Caco-2 (cell line): Measurements from ENCODE around the gene GRIA3. TPM values are rescaled to one million over a fixed set of nuclear protein-coding genes. Genes with fewer than 3 reads are reported as not detected.

ENCODE experiments used
- BruUV-seq: library from RNA; stranded (reverse); fragments of 400-500 nt; replicated peaks from 2 replicates; lab custom pipeline; 2021; lab: Mats Ljungman, UMichigan
- CTCF ChIA-PET: fragments of 300-600 bp; sonication (Branson Sonifier 250); formaldehyde crosslinking; loops from one replicate; lab custom pipeline; 2022; ENCODE audit warnings: antibody characterized with exemption; lab: Charles Lee
- POLR2A ChIA-PET: fragments of 300-600 bp; sonication (Branson Sonifier 250); formaldehyde crosslinking; loops from one replicate; lab custom pipeline; 2022; ENCODE audit warnings: antibody characterized with exemption; lab: Charles Lee
- DNase-seq, 2 experiments: peaks; one replicate each; pipeline versions ENCODE4 v3.0.0 to v3.0.0-alpha.2; 2020 to 2022
- H3K27me3 ChIP-seq: replicated peaks from 2 replicates; pipeline ENCODE4 v1.6.0; 2011; ENCODE audit warnings: low read length; ENCODE audit not compliant: control insufficient read depth, insufficient read depth
- H3K36me3 ChIP-seq: 2 replicates; pipeline ENCODE4 v1.5.1; 2011; ENCODE audit warnings: low read length; ENCODE audit not compliant: control insufficient read depth, insufficient read depth
- H3K4me1 ChIP-seq: fragments of 250-450 bp; sonication (Bioruptor Pico); 2 replicates; pipeline ENCODE4 v1.5.1; 2020; ENCODE audit warnings: mild to moderate bottlenecking
- H3K4me3 ChIP-seq: 2 replicates; pipeline ENCODE4 v1.5.1; 2011; ENCODE audit warnings: low read depth, mild to moderate bottlenecking, control low read depth, low read length
- H3K9me3 ChIP-seq: fragments of 250-450 bp; sonication (Bioruptor Pico); 2 replicates; pipeline ENCODE4 v1.5.1; 2020; ENCODE audit warnings: mild to moderate bottlenecking, moderate library complexity
- H3K27ac Mint-ChIP-seq: one replicate; pipeline ENCODE4 v1.8.0; 2022; ENCODE audit warnings: mixed read lengths; ENCODE audit not compliant: unreplicated experiment
- H3K27me3 Mint-ChIP-seq: one replicate; pipeline ENCODE4 v1.8.0; 2022; ENCODE audit warnings: mixed read lengths; ENCODE audit not compliant: insufficient read depth, unreplicated experiment
- H3K36me3 Mint-ChIP-seq: one replicate; pipeline ENCODE4 v1.8.0; 2022; ENCODE audit warnings: mild to moderate bottlenecking, mixed read lengths; ENCODE audit not compliant: insufficient read depth, unreplicated experiment
- H3K4me1 Mint-ChIP-seq: one replicate; pipeline ENCODE4 v1.8.0; 2022; ENCODE audit warnings: low read depth, mixed read lengths; ENCODE audit not compliant: unreplicated experiment
- H3K4me3 Mint-ChIP-seq: one replicate; pipeline ENCODE4 v1.8.0; 2022; ENCODE audit warnings: mild to moderate bottlenecking, moderate library complexity, mixed read lengths; ENCODE audit not compliant: unreplicated experiment
- H3K9me3 Mint-ChIP-seq: one replicate; pipeline ENCODE4 v1.8.0; 2022; ENCODE audit warnings: mixed read lengths; ENCODE audit not compliant: unreplicated experiment
- CTCF ChIP-seq, 2 experiments: fragments of 200-600 bp in 1 of 2; IDR thresholded peaks; 1 replicate in 1 of 2; 2 replicates in 1 of 2; pipeline versions ENCODE4 v1.5.1 to v1.8.0; 2011 to 2022; ENCODE audit warnings: antibody characterized with exemption in 1 of 2, control low read depth in 1 of 2, inconsistent platforms in 1 of 2, low read depth in 1 of 2, low read length in 1 of 2, mild to moderate bottlenecking in 1 of 2, moderate library complexity in 1 of 2; ENCODE audit not compliant: insufficient read depth in 1 of 2, severe bottlenecking in 1 of 2, unreplicated experiment in 1 of 2
- intact Hi-C: fragments of 100-400 bp; cut with micrococcal nuclease; formaldehyde crosslinking; loops from one replicate; pipeline ENCODE4 v1.10.0; 2022; ENCODE audit not compliant: unreplicated experiment
- total RNA-seq: library from RNA; stranded (reverse); gene quantifications from 2 replicates; pipeline ENCODE4 v1.2.3, GENCODE V29; 2022

Gene GRIA3
- total RNA-seq, 1 experiment from 2014 or later = not detected

GRCh38 chrX:123172869-123173268 lies 11.2 kb upstream of the GRIA3 start:
- Mint-ChIP-seq H3K4me1 (peaks cover 9% of the 10 kb centered on the region), H3K36me3 (no peaks in the 10 kb centered on the region), H3K27me3 (no peaks in the 10 kb centered on the region), H3K27ac (no peak overlapping the region), H3K9me3 (no peaks in the 10 kb centered on the region), H3K4me3 (no peak overlapping the region)
- TF ChIP-seq CTCF (IDR thresholded peaks at IDR 0.05; ENCODE audit: insufficient read depth in 1 of 2, low read depth in 1 of 2, low read length in 1 of 2, severe bottlenecking in 1 of 2, unreplicated experiment in 1 of 2) = no peak
- BruUV-seq = no TSS peak
- Histone ChIP-seq H3K36me3 (no peaks in the 10 kb centered on the region), H3K4me1 (peaks cover 10% of the 10 kb centered on the region), H3K27me3 (no peaks in the 10 kb centered on the region), H3K4me3 (no peak overlapping the region), H3K9me3 (no peaks in the 10 kb centered on the region)
- POLR2A ChIA-PET = no interaction called here
- DNase-seq = no peak
- intact Hi-C loops = loop anchor here (10.0 kb wide), 1 partner anchor 252 kb away; no protein-coding TSS in a partner anchor
- CTCF ChIA-PET = no interaction called here

GRCh38 chrX:123173833-123174232 lies 10.2 kb upstream of the GRIA3 start:
- intact Hi-C loops = loop anchor here (10.0 kb wide), 1 partner anchor 251 kb away; no protein-coding TSS in a partner anchor
- BruUV-seq = no TSS peak

GRCh38 chrX:123175366-123176122 lies 8.5 kb upstream of the GRIA3 start:
- no peak overlapping the region for H3K4me3 Mint-ChIP-seq
- H3K27me3 Mint-ChIP-seq = no peaks in the 10 kb centered on the region
- BruUV-seq = no TSS peak
- no peaks in the 10 kb centered on the region for H3K36me3 ChIP-seq
- no peak overlapping the region for H3K4me3 ChIP-seq
- intact Hi-C loops = loop anchor here (10.0 kb wide), 1 partner anchor 249 kb away; no protein-coding TSS in a partner anchor
- no peaks in the 10 kb centered on the region for H3K4me1 Mint-ChIP-seq
- H3K36me3 Mint-ChIP-seq = no peaks in the 10 kb centered on the region
- no peak for TF ChIP-seq CTCF (IDR thresholded peaks at IDR 0.05; ENCODE audit: insufficient read depth in 1 of 2, low read depth in 1 of 2, low read length in 1 of 2, severe bottlenecking in 1 of 2, unreplicated experiment in 1 of 2)
- CTCF ChIA-PET = no interaction called here
- DNase-seq = no peak
- no peaks in the 10 kb centered on the region for H3K27me3 ChIP-seq
- no peaks in the 10 kb centered on the region for H3K4me1 ChIP-seq
- POLR2A ChIA-PET = no interaction called here
- H3K9me3 Mint-ChIP-seq = no peaks in the 10 kb centered on the region
- no peaks in the 10 kb centered on the region for H3K9me3 ChIP-seq
- H3K27ac Mint-ChIP-seq = no peak overlapping the region

More at GRCh38 chrX:123173833-123174232, 10.2 kb upstream of the GRIA3 start:
- Histone ChIP-seq H3K4me1 (peaks cover 7% of the 10 kb centered on the region), H3K36me3 (no peaks in the 10 kb centered on the region), H3K4me3 (no peak overlapping the region), H3K27me3 (no peaks in the 10 kb centered on the region), H3K9me3 (no peaks in the 10 kb centered on the region)
- no peaks in the 10 kb centered on the region for H3K9me3 Mint-ChIP-seq
- POLR2A ChIA-PET = no interaction called here
- no peak for DNase-seq
- H3K27me3 Mint-ChIP-seq = no peaks in the 10 kb centered on the region
- no peak overlapping the region for H3K27ac Mint-ChIP-seq
- H3K4me1 Mint-ChIP-seq = peaks cover 9% of the 10 kb centered on the region
- no peak for TF ChIP-seq CTCF (IDR thresholded peaks at IDR 0.05; ENCODE audit: insufficient read depth in 1 of 2, low read depth in 1 of 2, low read length in 1 of 2, severe bottlenecking in 1 of 2, unreplicated experiment in 1 of 2)
- no peaks in the 10 kb centered on the region for H3K36me3 Mint-ChIP-seq
- CTCF ChIA-PET = no interaction called here
- H3K4me3 Mint-ChIP-seq = no peak overlapping the region
